ENCODE measurements around the gene SLC6A19. TPM values are rescaled to one million over a fixed set of nuclear protein-coding genes. Genes with fewer than 3 reads are reported as not detected.
A peak's percentile ranks its signal among the peaks of the same experiment; 100 is the strongest.

Gene SLC6A19
- total and polyA plus RNA-seq, 8 donors, result 0.13 to 5.5 (median 0.43) TPM; not detected in 3

DNA sequence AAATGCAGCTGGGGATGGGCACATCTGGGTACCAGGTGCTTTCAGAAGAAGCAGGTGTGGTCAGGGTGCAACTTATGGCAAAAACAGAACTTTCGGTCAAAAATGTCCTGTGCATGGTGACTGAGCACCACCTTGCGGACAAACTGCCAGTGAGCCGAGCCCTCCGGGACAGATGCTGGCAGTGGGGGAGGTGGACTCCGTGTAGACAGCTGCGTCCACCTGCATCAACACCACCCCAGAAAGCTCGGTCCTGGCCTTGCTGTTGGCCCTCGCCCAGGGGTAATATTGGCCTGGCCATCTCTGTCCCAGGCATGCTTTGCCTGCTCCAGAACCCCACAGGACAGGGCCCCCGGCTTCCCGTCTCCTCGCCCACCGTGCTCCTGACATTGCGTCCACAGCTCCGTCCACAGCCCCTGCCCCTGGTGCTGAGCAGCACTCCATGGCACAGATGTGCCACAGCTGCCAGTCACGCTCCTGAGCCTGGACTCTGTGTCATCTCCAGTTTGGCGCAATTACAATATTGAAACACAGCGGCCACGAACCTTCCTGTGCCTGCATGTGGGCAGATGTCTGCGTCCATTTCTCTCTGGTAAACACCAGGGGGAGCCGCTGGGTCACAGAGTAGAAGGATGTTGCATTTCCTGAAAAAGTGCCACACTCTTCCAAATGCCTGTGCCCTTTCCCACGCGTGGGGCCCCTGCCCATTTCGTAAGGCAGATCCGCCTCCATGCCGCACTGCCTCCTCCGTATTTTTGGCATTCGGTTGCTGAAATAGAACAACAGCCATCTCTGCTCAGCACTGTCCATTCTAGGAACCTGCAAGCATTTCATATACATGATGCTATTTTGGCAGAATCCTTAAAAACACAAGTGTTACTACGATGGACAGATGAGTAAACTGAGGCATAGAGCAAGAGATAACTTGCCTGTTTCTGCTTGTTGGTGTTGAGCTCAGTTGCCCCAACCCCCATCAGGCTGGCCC is 33.4 kb upstream of the SLC6A19 start:
- Histone ChIP-seq H3K36me3 (no peaks in the 10 kb centered on the region), H3K27ac (no peak overlapping the region), H3K27me3 (peaks cover 0 to 38% (median 0%) of the 10 kb centered on the region in 3 donors), H3K9me3 (no peaks in the 10 kb centered on the region), H3K4me1 (peaks cover 9 to 11% (median 10%) of the 10 kb centered on the region in 4 donors), H3K4me3 (peak overlapping the region in 3 of 4 donors; percentile 7 to 33 (median 19))
- TF ChIP-seq EP300 (IDR thresholded peaks at IDR 0.05) (no peak), POLR2AphosphoS5 (IDR thresholded peaks at IDR 0.05) (peak in 1 of 3 donors; percentile 19), POLR2A (IDR thresholded peaks at IDR 0.05) (no peak)
- TF ChIP-seq, protein P1, sequence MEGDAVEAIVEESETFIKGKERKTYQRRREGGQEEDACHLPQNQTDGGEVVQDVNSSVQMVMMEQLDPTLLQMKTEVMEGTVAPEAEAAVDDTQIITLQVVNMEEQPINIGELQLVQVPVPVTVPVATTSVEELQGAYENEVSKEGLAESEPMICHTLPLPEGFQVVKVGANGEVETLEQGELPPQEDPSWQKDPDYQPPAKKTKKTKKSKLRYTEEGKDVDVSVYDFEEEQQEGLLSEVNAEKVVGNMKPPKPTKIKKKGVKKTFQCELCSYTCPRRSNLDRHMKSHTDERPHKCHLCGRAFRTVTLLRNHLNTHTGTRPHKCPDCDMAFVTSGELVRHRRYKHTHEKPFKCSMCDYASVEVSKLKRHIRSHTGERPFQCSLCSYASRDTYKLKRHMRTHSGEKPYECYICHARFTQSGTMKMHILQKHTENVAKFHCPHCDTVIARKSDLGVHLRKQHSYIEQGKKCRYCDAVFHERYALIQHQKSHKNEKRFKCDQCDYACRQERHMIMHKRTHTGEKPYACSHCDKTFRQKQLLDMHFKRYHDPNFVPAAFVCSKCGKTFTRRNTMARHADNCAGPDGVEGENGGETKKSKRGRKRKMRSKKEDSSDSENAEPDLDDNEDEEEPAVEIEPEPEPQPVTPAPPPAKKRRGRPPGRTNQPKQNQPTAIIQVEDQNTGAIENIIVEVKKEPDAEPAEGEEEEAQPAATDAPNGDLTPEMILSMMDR (IDR thresholded peaks at IDR 0.05), result peak in 5 of 7 experiments; percentile 21 to 74 (median 65)
- intact Hi-C loops (cut with DNase I; ENCODE audit: low total_unique reads), result loop anchor here (5.0 to 10.0 kb wide), 2 partner anchors 243 to 474 kb away; no protein-coding TSS in a partner anchor
- WGBS, 5 donors, result 14 to 25% (median 17%) methylated on average over 20 to 28 of the region's 28 CpGs
- DNase-seq, result peak; percentile 79 to 92

DNA sequence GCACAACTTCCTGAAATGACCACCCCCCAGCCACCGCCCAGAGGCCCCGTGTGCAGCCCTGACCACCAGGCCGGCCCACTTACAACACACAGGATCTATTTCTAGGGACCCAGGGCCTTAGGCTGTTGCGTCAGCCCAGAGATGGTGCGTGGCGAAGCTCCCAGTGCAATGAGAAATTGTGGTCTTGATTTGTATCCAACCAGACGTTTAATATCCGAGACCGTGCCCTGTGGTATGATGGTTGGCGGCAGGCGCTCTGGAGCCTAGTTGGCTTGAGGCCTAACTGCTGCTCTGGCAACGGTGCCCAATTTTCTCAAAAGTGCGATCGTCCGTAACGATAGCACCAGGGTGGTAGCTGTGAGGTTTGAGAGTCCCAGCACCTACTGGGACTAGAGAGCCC is 32.6 kb upstream of the SLC6A19 start:
- H3K9me3 ChIP-seq, result no peaks in the 10 kb centered on the region
- intact Hi-C loops (cut with DNase I; ENCODE audit: low total_unique reads), result loop anchor here (5.0 to 10.0 kb wide), 2 partner anchors 244 to 474 kb away; no protein-coding TSS in a partner anchor
- WGBS, 5 donors, result 78 to 91% (median 85%) methylated on average over 16 of the region's 16 CpGs
- DNase-seq, result no peak
- TF ChIP-seq, protein P1 (IDR thresholded peaks at IDR 0.05), result no peak
- TF ChIP-seq POLR2AphosphoS5 (IDR thresholded peaks at IDR 0.05) (no peak), POLR2A (IDR thresholded peaks at IDR 0.05) (no peak), EP300 (IDR thresholded peaks at IDR 0.05) (no peak)
- H3K36me3 ChIP-seq, result no peaks in the 10 kb centered on the region
- H3K27me3 ChIP-seq, result peaks cover 0 to 36% (median 0%) of the 10 kb centered on the region in 3 donors
- peaks cover 9 to 11% (median 10%) of the 10 kb centered on the region in 4 donors for H3K4me1 ChIP-seq
- H3K4me3 ChIP-seq, result no peak overlapping the region
- H3K27ac ChIP-seq, result no peak overlapping the region

DNA sequence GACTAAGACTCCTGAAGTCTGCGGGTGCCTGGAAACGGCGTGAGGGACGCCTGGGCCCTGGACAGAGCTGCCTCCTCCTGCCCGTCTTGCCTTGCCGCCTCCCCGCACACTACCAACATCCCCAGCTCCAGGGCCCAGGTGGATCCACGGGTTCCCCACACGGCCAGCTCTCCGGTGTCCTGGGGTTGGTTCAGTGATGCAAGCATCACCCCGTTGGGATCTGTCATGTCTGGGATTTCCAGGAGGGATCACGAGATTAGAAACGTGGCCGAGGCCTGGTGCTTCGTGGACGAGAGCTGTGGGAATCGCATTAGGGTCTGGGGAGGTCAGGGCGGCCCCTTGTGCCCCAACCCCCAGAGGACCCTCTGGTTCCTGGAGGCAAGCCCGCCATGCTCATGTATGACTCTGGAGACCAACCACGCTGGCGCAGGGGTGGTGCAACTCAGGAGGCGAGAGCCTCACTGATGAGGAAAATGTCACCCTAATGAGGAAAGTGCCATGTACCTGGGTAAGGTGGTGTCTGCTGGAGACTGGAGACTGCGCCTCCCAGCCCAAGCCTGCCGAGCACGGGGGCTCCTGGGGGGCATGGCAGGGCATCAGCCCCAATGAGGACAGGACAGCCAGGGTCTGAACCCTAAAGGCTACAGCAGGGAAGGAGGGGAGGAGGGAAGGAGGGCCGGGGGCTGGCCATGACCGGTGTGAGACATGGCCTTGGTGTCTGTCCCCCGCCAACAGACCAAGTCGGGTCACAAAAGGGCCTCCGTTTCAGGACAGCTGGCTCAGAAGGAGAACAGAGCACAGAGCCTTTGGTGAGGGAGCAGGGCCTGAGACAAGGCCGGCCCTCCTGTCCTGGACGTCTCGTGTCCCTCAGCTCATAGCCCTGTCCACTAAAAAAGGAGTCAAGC is 31.9 kb upstream of the SLC6A19 start:
- TF ChIP-seq POLR2A (IDR thresholded peaks at IDR 0.05) (no peak), POLR2AphosphoS5 (IDR thresholded peaks at IDR 0.05) (no peak), EP300 (IDR thresholded peaks at IDR 0.05) (no peak)
- TF ChIP-seq, protein P1 (IDR thresholded peaks at IDR 0.05), result no peak
- WGBS, 5 donors, result 91 to 93% (median 93%) methylated on average over 27 to 33 of the region's 33 CpGs
- DNase-seq, result no peak

More for the DNA sequence above, 31.9 kb upstream of the SLC6A19 start:
- intact Hi-C loops (cut with DNase I; ENCODE audit: low total_unique reads), result loop anchor here (5.0 to 10.0 kb wide), 2 partner anchors 245 to 473 kb away; no protein-coding TSS in a partner anchor
- Histone ChIP-seq H3K4me1 (peaks cover 9 to 11% (median 10%) of the 10 kb centered on the region in 4 donors), H3K4me3 (no peak overlapping the region), H3K27ac (no peak overlapping the region), H3K27me3 (peaks cover 0 to 34% (median 0%) of the 10 kb centered on the region in 3 donors), H3K36me3 (no peaks in the 10 kb centered on the region), H3K9me3 (no peaks in the 10 kb centered on the region)

Data from stomach (tissue), 9 donors.